Measurements from ENCODE around the gene PFKFB4. TPM values are rescaled to one million over a fixed set of nuclear protein-coding genes. Genes with fewer than 3 reads are reported as not detected.

The PFKFB4 gene
- 2.8 and 4.5 TPM in 2 replicates for total RNA-seq

DNA sequence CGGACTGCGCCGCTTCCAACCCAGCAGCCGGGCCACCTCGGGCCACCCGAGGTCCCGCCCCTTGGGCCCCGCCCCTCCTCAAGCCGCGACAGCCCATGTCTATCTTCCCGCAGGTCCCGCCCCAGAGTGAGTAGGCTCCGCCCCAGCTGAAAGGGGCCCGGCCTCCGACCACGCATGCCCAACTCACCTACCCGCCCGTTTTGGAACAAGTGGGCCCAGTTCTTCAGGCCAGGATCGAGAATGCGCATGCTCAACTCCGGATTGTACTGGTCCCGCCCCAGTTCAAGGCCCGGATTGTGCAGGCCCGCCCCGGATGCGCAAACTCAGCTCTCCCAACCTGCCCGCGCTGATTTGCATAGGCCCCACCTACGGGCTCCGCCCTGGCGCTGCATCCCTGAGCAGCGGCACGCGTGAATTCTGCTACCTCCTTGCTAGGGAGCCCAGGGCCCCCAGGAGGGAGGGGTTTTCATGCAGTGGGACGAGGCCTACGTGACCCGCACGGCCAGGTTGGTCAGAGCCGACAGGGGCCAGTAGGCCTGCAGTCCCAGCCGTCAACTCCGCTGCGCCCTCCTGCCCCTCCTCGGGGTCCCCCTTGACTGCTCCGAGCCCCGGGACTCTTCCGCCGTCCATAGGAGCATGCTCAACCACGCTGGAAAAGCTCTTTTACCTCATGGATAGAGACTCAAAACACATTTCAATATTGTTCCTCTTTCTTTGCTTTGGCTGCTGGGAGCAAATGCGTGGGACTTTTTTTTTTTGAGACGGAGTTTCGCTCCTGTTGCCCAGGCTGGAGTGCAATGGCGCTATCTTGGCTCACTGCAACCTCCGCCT lies at the start of gene PFKFB4:
PFKFB4 (minus strand) TSS at position 8 of the 831 bp plus-strand sequence. CDS start 26 bp downstream, outside the sequence.

DNA sequence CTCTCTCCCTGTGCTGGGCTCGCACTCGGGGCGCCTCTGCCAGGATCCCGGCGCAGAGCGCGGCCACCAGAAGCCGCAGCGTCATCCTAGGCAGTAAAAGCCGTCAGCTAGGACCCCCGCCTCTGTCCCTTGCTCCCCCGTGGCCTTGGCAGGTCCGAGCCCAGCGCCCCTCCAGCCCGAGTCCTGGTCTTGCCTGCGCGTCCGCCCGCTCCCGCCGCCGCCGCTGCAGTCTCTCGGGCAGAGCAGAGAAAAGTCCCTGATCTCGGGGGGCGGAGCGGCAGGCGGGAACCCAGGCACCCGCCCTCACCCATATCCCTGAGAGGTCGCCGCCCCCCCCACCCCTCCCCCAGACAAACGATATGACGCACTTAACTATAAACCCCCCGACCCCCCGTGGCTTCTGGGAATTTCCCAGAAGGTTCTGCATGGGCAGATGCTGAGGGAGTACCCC lies 38.5 kb upstream of the PFKFB4 start, which contains the start of gene COL7A1:
COL7A1 (minus strand) TSS at position 255 of the 451 bp plus-strand sequence; CDS start at position 85, 170 bp downstream.

DNA sequence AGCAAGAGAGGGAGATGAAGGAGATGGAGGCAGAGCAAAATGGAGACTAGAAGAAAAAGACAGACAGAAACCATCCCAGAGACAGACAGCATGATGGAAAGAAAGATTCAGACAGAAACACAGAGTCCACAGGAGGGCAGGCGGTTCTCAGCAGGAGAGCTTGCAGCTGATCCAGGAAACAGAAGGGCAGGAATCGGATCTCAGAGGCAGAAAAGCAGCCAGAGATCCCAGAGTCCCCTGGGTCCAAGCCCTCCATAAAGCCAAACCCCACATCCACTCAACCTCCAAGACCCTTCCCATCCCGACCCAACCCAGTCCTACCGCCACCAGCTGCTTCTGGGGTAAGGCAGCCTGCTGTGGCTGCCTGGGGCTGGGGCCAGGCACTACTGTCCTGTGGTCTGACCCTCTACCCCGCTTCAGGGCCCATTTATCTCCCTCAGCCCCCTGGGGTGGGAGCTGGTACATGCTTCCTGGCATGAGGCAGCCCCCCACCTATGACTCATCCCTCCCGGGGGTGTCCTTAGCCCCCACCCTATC lies 6.8 kb upstream of the PFKFB4 start, which contains the start of gene UCN2:
UCN2 (minus strand) TSS at position 400 of the 537 bp plus-strand sequence. CDS start 657 bp downstream, outside the sequence.

DNA sequence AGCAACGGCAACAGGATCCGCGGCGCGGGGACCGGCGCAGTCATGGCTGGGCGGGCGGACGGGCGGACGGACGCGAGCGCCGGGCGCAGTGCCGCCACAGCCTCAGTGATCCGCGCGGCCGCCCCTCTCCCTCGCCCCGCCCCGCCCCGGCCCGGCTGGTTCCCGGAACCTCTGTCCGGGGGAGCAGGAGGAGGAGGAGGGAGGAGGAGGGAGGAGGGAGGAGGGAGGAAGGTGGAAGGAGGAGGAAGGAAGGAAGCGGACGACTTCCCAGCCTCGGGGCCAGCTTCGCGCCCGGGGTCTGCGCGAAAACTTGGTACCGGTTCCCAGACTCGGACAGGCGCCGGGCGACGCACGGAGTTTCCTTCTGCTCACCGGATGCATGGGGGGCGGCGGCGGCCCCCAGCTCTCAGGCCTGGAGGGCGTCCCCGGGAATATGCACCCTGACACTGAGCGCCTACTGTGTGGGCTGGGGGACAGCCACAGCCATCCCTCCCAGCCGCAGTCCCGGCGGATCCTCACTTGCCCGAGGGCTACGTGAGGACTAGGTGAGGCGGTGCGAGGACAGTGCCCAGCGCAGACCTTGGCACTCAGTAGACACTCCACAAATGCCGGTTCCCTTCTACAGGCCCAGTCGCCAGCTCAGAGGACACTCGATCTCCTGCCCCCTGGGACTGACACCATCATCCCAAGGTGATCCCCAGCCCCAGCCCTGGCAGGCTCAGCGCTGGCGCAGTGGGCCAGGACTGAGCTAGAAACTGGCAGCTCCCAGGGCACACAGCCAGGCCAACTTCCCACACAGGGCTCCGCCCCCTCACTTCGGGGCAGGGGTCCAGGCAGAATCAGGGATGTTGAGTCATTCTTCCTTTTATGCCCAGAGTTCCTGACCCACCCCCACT lies 52.3 kb downstream of the PFKFB4 start, which contains the start of gene SHISA5:
SHISA5 (minus strand) TSS at position 124 of the 896 bp plus-strand sequence; CDS start at position 44, 80 bp downstream.

Small RNA genes lying within 50 kb of the gene (small RNA-seq; reads per million reads assigned to genes)
- gene MIR6823, result 0.21 reads per million

Other genes with a start within 250 kb of the PFKFB4 start
- not detected in 2 replicates for gene SPINK8, start 223.1 kb downstream of the PFKFB4 start, total RNA-seq
- gene FBXW12, start 184.6 kb downstream of the PFKFB4 start, total RNA-seq, result not detected in 2 replicates
- 25.5 and 26.7 TPM in 2 replicates for gene PLXNB1, start 126.7 kb downstream of the PFKFB4 start, total RNA-seq
- 11.2 and 13.1 TPM in 2 replicates for gene CCDC51, start 116.7 kb downstream of the PFKFB4 start, total RNA-seq
- gene TMA7, start 116.5 kb downstream of the PFKFB4 start, total RNA-seq, result 317 and 433 TPM in 2 replicates
- gene ATRIP, start 110.1 kb downstream of the PFKFB4 start, total RNA-seq, result 13.1 and 13.6 TPM in 2 replicates
- gene SHISA5, start 52.6 kb downstream of the PFKFB4 start, total RNA-seq, result 94.9 and 124 TPM in 2 replicates
- not detected in 2 replicates for gene UCN2, start 7.0 kb upstream of the PFKFB4 start, total RNA-seq
- 0.13 and 0.14 TPM in 2 replicates for gene COL7A1, start 38.5 kb upstream of the PFKFB4 start, total RNA-seq
- 276 and 300 TPM in 2 replicates for gene UQCRC1, start 52.8 kb upstream of the PFKFB4 start, total RNA-seq
- not detected in 2 replicates for gene TMEM89, start 65.0 kb upstream of the PFKFB4 start, total RNA-seq
- gene SLC26A6, start 78.7 kb upstream of the PFKFB4 start, total RNA-seq, result 15.3 and 21.5 TPM in 2 replicates
- 0.27 and 0.29 TPM in 2 replicates for gene CELSR3, start 106.1 kb upstream of the PFKFB4 start, total RNA-seq
- gene NCKIPSD, start 129.1 kb upstream of the PFKFB4 start, total RNA-seq, result 10.9 and 11.0 TPM in 2 replicates
- 47.9 and 57.8 TPM in 2 replicates for gene IP6K2, start 160.4 kb upstream of the PFKFB4 start, total RNA-seq

Data from thoracic aorta endothelial cell (primary cell).